SK-N-MC (cell line): ENCODE measurements around the gene ATG4B.

ENCODE experiments used
- DNase-seq: peaks from one replicate; pipeline ENCODE4 v3.0.0-alpha.2; 2011; ENCODE audit warnings: low read depth, low spot score
- H3K27ac ChIP-seq: fragments of 200-600 bp; sonication (generic); 2 replicates; pipeline ENCODE4 v1.5.1; 2016; ENCODE audit warnings: mixed run types
- H3K36me3 ChIP-seq: fragments of 200-600 bp; sonication (generic); 2 replicates; pipeline ENCODE4 v1.6.1; 2017; ENCODE audit warnings: antibody characterized with exemption, low read length, mixed read lengths; ENCODE audit not compliant: insufficient read depth
- H3K4me3 ChIP-seq: fragments of 200-600 bp; sonication (generic); 2 replicates; pipeline ENCODE4 v1.5.1; 2016
- H3K9ac ChIP-seq: fragments of 200-600 bp; sonication (generic); 2 replicates; pipeline ENCODE4 v1.8.0; 2017; ENCODE audit warnings: mixed run types, mixed read lengths; ENCODE audit not compliant: insufficient read length
- H3K9me3 ChIP-seq: fragments of 200-600 bp; sonication (generic); 2 replicates; pipeline ENCODE4 v1.6.1; 2017; ENCODE audit warnings: low read depth, mild to moderate bottlenecking, antibody characterized with exemption, low read length, moderate library complexity, mixed read lengths
- EZH2 ChIP-seq: fragments of 200-600 bp; sonication (generic); IDR thresholded peaks from one replicate; pipeline ENCODE4 v1.6.1; 2017; ENCODE audit warnings: antibody characterized with exemption
- FOXP2 ChIP-seq: optimal IDR thresholded peaks from 2 replicates; pipeline ENCODE3; 2011; ENCODE audit warnings: mild to moderate bottlenecking, moderate library complexity; ENCODE audit not compliant: insufficient read depth; ENCODE audit errors: extremely low read length, control extremely low read depth
- POLR2AphosphoS5 ChIP-seq: IDR thresholded peaks from 2 replicates; pipeline ENCODE4 v1.6.1; 2012; ENCODE audit warnings: mild to moderate bottlenecking, low read depth, low read length, borderline replicate concordance

The ATG4B gene

DNA sequence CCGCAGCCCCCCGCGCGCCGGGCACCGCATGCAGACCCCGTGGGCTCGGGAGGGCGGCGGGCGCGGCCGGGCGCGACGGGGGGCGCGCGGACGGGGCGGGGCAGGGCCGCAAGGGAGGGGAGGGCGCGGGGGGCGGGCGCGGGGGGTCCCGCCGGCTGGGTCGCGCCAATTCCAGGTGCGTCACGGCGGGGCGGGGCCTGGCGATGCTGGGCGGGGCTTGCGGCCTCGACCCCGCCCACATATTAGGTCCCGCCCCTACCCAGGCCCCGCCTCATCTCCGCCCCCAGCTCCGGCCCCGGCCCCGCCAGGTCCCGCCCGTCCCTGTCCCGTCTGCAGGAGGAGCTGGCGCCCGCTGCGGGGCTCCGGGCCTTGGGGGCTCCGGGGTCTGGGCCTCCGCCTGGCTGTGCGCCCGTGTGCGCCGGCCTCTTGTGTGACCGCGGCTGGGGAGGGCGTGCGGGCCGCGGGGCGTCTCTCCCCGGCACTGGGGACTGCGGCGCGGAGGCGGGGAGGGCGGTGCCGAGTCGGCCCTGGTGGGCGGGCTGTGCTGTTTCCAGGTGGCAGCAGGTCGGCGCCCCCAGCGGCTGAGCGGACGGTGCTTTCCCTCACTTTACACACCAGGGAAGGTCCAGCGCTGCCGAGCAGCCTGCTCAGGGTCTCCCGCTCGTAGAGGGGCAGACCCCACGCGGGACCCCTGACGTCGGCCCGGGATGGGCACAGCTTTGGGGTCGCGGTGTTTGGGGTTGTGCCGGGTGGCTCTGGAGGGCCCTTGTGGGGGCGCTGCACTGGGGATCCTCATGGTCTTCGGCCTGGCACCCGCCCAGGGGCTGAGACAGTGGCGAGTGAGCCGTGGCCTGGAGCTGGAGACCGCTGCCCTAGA is 64.9 kb downstream of the ATG4B start:
- peak overlapping the region; percentile 87; the same call in 1 of the 2 replicates for H3K27ac ChIP-seq
- peaks cover 30% of the 10 kb centered on the region for H3K36me3 ChIP-seq
- H3K4me3 ChIP-seq: peak overlapping the region; percentile 94
- peak overlapping the region; percentile 95 for H3K9ac ChIP-seq
- no peaks in the 10 kb centered on the region for H3K9me3 ChIP-seq
- no peak for DNase-seq
- no peak for TF ChIP-seq FOXP2
- TF ChIP-seq EZH2: no peak
- no peak for TF ChIP-seq POLR2AphosphoS5

DNA sequence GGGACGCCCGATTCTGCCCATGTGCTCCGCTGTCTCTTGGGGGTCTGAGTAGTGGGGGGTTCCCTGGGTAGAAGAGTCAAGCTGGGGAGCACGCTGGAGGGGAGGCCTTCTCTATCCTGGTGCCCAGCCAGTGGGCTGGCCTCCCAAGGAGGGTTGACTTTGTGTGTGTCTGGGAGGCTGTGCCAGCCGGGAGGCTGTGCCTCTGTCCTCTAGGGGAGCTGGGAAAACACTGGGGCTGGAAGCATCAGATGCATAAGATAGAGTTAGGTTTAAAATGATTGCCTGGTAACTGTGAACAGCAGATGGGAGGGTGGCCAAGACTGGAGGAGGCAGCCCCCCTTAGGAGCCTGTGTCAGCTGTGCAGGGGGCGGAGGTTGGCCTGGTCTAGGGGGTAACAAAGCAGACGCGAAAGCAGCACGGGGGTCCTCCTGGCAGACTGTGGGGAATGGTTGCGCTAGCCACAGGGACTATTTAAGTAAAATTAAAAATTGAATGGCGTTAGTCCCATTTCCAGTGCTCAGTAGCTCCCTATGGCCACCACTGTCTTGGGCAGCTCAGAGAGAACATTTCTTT is 65.6 kb downstream of the ATG4B start:
- peaks cover 35% of the 10 kb centered on the region for H3K36me3 ChIP-seq
- no peaks in the 10 kb centered on the region for H3K9me3 ChIP-seq
- peak overlapping the region; percentile 65 for H3K9ac ChIP-seq
- DNase-seq: no peak
- no peak overlapping the region for H3K27ac ChIP-seq
- H3K4me3 ChIP-seq: peak overlapping the region; percentile 92
- TF ChIP-seq POLR2AphosphoS5 (no peak), EZH2 (no peak), FOXP2 (no peak)

DNA sequence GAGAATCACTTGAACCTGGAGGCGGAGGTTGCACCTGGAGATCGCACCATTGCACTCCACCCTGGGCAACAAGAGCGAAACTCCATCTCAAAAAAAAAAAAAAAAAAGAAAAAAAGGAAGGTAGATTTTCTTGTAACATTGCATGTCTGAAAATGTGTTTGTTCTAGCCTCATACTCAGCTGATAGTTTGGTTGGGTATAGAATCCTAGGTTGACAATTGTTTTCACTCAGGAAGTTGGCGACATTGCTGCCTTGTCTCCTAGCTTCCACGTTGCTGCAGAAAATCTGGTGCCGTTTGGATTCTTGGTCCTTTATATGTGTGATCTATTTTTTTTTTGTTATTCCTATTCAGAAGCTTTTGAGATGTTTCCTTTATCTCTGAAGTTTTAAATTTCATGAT is 69.0 kb downstream of the ATG4B start:
- Histone ChIP-seq H3K36me3 (peaks cover 59% of the 10 kb centered on the region), H3K27ac (no peak overlapping the region), H3K4me3 (no peak overlapping the region), H3K9ac (no peak overlapping the region), H3K9me3 (no peaks in the 10 kb centered on the region)
- no peak for TF ChIP-seq POLR2AphosphoS5
- no peak for TF ChIP-seq FOXP2
- TF ChIP-seq EZH2: no peak
- DNase-seq: no peak

DNA sequence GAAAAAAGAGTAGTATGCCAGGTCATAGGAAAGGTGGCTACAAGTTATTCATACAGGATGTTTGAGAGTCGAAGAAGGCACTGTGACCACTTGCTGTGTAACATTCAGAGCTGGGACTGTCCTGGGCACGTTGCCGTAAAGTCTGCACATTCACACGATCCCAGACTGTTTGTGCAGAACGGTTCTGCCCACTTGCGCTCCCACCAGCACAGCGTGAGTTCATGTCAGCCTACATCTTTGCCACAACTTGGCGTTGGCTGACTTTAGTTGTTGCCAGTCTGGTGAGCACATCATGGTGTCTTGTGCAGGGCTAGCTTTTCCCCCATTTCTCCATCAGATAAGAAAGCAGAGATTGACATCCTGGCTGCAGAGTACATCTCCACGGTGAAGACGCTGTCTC is 71.4 kb downstream of the ATG4B start:
- Histone ChIP-seq H3K4me3 (no peak overlapping the region), H3K27ac (no peak overlapping the region), H3K36me3 (peaks cover 77% of the 10 kb centered on the region), H3K9me3 (no peaks in the 10 kb centered on the region), H3K9ac (no peak overlapping the region)
- no peak for TF ChIP-seq FOXP2
- no peak for TF ChIP-seq EZH2
- TF ChIP-seq POLR2AphosphoS5: no peak
- DNase-seq: no peak

DNA sequence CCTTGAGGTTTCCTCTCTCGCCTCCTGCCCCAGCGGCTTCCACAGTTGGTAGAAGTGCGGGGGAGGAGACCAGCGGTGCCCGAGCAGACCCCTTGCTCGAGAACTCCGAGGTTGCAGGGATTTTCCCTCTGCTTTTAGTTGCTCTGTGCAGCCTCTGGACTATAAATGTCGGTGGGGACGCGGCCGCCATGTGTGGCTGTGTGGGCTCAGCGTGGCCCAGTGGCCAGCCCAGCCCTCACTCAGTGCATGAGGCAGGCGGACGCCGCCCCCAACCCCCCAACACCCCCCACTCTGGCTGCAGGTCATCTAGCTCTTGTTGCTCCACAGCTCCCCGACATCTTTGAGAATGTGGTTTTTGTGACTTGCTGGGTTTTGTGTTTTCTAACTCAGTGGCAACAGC is 81.6 kb downstream of the ATG4B start:
- DNase-seq: no peak
- Histone ChIP-seq H3K4me3 (no peak overlapping the region), H3K36me3 (peaks cover 81% of the 10 kb centered on the region), H3K27ac (no peak overlapping the region), H3K9me3 (peaks cover 7% of the 10 kb centered on the region; the same call in 1 of the 2 replicates), H3K9ac (no peak overlapping the region)
- TF ChIP-seq FOXP2: no peak
- TF ChIP-seq EZH2: no peak
- no peak for TF ChIP-seq POLR2AphosphoS5

DNA sequence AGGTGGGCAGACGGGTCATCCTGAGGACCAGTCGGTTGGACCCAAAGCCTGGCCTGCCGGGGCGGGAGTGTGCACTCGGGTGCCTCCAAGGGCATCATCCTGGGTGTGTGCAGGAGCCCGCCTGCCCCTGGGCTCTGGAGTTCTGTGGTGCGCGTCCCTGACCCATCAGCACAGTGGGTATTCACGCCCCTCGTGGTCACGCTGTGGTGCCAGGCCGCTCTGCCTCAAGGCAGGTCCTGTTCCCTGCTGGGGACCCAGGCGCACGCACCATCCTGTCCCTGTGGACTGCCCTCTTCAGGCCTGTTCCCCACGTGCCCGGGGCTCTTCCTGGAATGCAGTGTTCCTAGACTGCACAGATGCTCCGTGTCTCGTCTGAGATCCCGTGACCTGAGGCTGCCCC is 82.6 kb downstream of the ATG4B start:
- Histone ChIP-seq H3K9ac (no peak overlapping the region), H3K27ac (no peak overlapping the region), H3K4me3 (no peak overlapping the region), H3K36me3 (peaks cover 74% of the 10 kb centered on the region), H3K9me3 (peaks cover 7% of the 10 kb centered on the region; the same call in 1 of the 2 replicates)
- no peak for TF ChIP-seq EZH2
- no peak for DNase-seq

DNA sequence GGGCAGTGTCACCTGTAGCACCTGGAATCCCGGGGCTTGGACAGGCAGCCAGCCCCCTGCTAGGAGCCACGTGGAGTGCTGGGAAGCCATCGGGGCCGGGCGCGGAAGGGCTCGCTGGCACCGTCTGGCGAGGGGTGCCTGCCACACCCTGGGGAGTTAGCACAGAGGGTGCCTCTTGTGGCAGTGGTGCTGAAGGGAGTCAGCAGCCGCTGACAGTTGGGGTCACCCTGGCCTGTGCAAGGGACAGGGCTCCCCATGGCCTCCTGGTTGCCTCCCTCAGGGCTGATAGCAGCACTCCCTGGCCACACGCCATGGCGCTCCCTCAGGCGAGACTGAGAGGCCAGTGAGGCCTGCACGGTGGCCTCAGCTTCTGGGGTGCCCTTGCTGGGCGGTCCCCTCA is 83.1 kb downstream of the ATG4B start:
- Histone ChIP-seq H3K9ac (no peak overlapping the region), H3K9me3 (peaks cover 7% of the 10 kb centered on the region; the same call in 1 of the 2 replicates), H3K36me3 (peaks cover 74% of the 10 kb centered on the region), H3K27ac (no peak overlapping the region), H3K4me3 (no peak overlapping the region)
- no peak for DNase-seq
- TF ChIP-seq FOXP2: no peak
- no peak for TF ChIP-seq EZH2
- TF ChIP-seq POLR2AphosphoS5: no peak

DNA sequence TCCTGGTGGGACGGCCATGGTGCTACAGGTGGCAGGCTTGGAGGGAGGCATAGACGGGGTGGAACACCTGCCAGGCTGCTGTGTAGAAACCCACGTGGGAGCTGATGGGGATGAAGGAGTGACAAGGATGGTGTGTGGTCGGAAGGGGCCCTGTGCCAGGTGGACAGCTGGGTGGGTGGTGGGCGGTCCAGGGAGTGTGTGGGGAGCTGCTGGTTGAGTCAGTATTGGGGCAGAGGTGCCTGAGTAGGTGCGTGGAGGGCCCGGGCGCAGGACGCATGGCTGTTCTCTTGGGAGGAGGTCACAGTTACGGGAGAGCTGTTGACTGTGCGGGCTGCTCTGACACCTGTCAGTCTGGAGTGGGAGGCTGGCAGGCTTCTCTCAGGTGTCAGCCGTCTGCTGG is 84.4 kb downstream of the ATG4B start:
- no peak overlapping the region for H3K9ac ChIP-seq
- H3K9me3 ChIP-seq: peaks cover 7% of the 10 kb centered on the region; the same call in 1 of the 2 replicates
- TF ChIP-seq POLR2AphosphoS5 (no peak), FOXP2 (no peak), EZH2 (no peak)
- H3K27ac ChIP-seq: no peak overlapping the region
- no peak overlapping the region for H3K4me3 ChIP-seq
- DNase-seq: no peak
- peaks cover 65% of the 10 kb centered on the region for H3K36me3 ChIP-seq

DNA sequence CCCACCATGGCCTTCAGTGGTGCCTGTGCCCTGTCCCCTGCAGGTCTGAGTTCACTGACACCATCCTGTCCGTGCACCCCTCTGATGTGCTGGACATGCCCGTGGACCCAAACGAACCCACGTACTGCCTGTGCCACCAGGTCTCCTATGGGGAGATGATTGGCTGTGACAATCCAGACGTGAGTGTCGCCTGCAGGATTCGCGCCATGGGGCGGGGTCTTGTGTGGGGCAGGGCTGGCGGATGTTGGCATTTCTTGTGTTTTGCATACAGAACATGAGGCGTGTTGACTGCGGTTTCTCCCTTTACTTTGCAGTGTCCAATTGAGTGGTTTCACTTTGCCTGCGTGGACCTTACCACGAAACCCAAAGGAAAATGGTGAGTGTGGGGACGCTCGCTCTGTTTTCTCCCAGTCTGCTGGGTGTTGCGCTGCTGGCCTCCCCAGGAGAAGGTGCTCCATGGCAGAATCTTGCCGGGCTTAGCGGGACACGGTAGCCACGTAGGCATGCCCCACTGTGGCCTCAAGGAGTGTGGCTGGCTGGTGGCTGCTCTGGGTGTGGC is 85.5 kb downstream of the ATG4B start:
- Histone ChIP-seq H3K9ac (no peak overlapping the region), H3K9me3 (peaks cover 7% of the 10 kb centered on the region; the same call in 1 of the 2 replicates), H3K27ac (no peak overlapping the region), H3K36me3 (peaks cover 59% of the 10 kb centered on the region), H3K4me3 (no peak overlapping the region)
- no peak for TF ChIP-seq EZH2
- TF ChIP-seq FOXP2: no peak
- TF ChIP-seq POLR2AphosphoS5: no peak
- no peak for DNase-seq
